HFF-Myc (cell line): ENCODE results near the gene FGF10.

Experiments
- DNase-seq: peaks from one replicate; pipeline ENCODE4 v3.0.0-alpha.2; 2011; ENCODE audit warnings: low read depth; ENCODE audit errors: extremely low read depth
- H3K4me3 ChIP-seq: replicated peaks from 2 replicates; pipeline ENCODE4 v1.5.1; 2011; ENCODE audit warnings: low read depth, mild to moderate bottlenecking, control low read depth, low read length
- CTCF ChIP-seq: IDR thresholded peaks from 2 replicates; pipeline ENCODE4 v1.5.1; 2012; ENCODE audit warnings: mild to moderate bottlenecking, low read depth, low read length, control low read depth; ENCODE audit errors: missing control alignments

FGF10 gene

GRCh38 chr5:44389090-44389822 lies at the start of gene FGF10:
FGF10 (minus strand) TSS chr5:44389420; CDS start chr5:44388682, 738 bp downstream.
- DNase-seq, result no peak
- TF ChIP-seq CTCF, result no peak
- peak within 1 kb of the TSS; percentile 10; the same call in 1 of the 2 replicates for H3K4me3 ChIP-seq

GRCh38 chr5:44426944-44427343 lies 37.7 kb upstream of the FGF10 start:
- TF ChIP-seq CTCF, result no peak
- H3K4me3 ChIP-seq, result no peak overlapping the region
- DNase-seq, result no peak

GRCh38 chr5:44412286-44412685 lies 23.1 kb upstream of the FGF10 start:
- no peak for DNase-seq
- no peak overlapping the region for H3K4me3 ChIP-seq
- no peak for TF ChIP-seq CTCF

GRCh38 chr5:44402084-44402483 lies 12.9 kb upstream of the FGF10 start:
- H3K4me3 ChIP-seq, result no peak overlapping the region
- DNase-seq, result no peak
- TF ChIP-seq CTCF, result no peak

- no peak overlapping the region for H3K4me3 ChIP-seq
- no peak for DNase-seq
- TF ChIP-seq CTCF, result no peak
These were observed 12.4 kb upstream of the FGF10 start for GRCh38 chr5:44401611-44402010.

GRCh38 chr5:44398382-44398781 lies 9.2 kb upstream of the FGF10 start:
- DNase-seq, result no peak
- no peak for TF ChIP-seq CTCF

GRCh38 chr5:44396312-44396711 lies 7.1 kb upstream of the FGF10 start:
- no peak for TF ChIP-seq CTCF
- no peak for DNase-seq

More at GRCh38 chr5:44398382-44398781, 9.2 kb upstream of the FGF10 start:
- no peak overlapping the region for H3K4me3 ChIP-seq

More at GRCh38 chr5:44396312-44396711, 7.1 kb upstream of the FGF10 start:
- no peak overlapping the region for H3K4me3 ChIP-seq
